Suprapubic skin (tissue), 3 donors: Measurements from ENCODE around the gene VSTM2B.

Source experiments
- POLR2AphosphoS5 ChIP-seq, 3 donors: sonication (generic); formaldehyde crosslinking; IDR thresholded peaks; one replicate each; pipeline ENCODE4 v1.6.1; 2017; ENCODE audit warnings: antibody characterized with exemption in 3 of 3
- TF ChIP-seq, protein P1 (sequence below), 2 donors: fragments of 200-600 bp in 1 of 2; fragments of 450-650 bp in 1 of 2; sonication (generic) in 1 of 2; IDR thresholded peaks; one replicate each; pipeline ENCODE4 v1.5.1; 2016 to 2019; ENCODE audit warnings: antibody characterized with exemption in 2 of 2, mild to moderate bottlenecking in 1 of 2, moderate library complexity in 1 of 2

DNA sequence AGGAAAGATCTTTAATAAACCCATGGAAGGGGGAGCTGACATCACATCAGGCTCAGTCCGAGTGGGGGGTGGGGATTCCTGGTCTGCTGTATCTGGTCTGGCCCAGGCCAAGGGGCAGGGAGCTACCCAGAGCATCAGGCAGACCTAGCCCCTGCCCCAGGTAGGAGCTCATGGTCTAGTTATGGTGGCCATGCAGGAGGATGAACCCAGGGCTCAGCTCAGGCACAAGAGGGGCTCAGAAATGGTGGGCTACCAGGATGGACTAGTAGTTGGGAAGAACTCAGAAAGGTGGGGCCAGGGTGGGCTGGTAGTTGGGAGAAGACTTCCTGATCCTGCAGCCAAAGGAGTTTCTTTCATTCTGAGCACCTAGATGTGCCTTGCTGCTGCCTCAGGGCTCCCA lies 14.3 kb downstream of the VSTM2B start:
- TF ChIP-seq, protein P1, sequence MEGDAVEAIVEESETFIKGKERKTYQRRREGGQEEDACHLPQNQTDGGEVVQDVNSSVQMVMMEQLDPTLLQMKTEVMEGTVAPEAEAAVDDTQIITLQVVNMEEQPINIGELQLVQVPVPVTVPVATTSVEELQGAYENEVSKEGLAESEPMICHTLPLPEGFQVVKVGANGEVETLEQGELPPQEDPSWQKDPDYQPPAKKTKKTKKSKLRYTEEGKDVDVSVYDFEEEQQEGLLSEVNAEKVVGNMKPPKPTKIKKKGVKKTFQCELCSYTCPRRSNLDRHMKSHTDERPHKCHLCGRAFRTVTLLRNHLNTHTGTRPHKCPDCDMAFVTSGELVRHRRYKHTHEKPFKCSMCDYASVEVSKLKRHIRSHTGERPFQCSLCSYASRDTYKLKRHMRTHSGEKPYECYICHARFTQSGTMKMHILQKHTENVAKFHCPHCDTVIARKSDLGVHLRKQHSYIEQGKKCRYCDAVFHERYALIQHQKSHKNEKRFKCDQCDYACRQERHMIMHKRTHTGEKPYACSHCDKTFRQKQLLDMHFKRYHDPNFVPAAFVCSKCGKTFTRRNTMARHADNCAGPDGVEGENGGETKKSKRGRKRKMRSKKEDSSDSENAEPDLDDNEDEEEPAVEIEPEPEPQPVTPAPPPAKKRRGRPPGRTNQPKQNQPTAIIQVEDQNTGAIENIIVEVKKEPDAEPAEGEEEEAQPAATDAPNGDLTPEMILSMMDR (IDR thresholded peaks at IDR 0.05): no peak
- no peak for TF ChIP-seq POLR2AphosphoS5 (IDR thresholded peaks at IDR 0.05)
